HG03060 (cell line): ENCODE measurements around the gene ABCA4.

Experiments used
- ATAC-seq: cut with Tn5 transposase; IDR thresholded peaks from one replicate; pipeline ENCODE4 v1.9.1; 2021; ENCODE audit warnings: low read depth, moderate number of reproducible peaks; ENCODE audit not compliant: unreplicated experiment

The ABCA4 gene

GRCh38 chr1:94105581-94105952 is 15.4 kb downstream of the ABCA4 start:
- no peak for ATAC-seq

GRCh38 chr1:94104776-94105580 is 16.0 kb downstream of the ABCA4 start:
- no peak for ATAC-seq

GRCh38 chr1:94104127-94104684 is 16.7 kb downstream of the ABCA4 start:
- no peak for ATAC-seq

- ATAC-seq: no peak
These were observed 17.3 kb downstream of the ABCA4 start for GRCh38 chr1:94103608-94104007.

- no peak for ATAC-seq
These were observed 19.1 kb downstream of the ABCA4 start for GRCh38 chr1:94101613-94102525.

- ATAC-seq: no peak
These were observed 19.9 kb downstream of the ABCA4 start for GRCh38 chr1:94100785-94101612.

GRCh38 chr1:94100129-94100784 is 20.7 kb downstream of the ABCA4 start:
- no peak for ATAC-seq

GRCh38 chr1:94099303-94099702 is 21.6 kb downstream of the ABCA4 start:
- ATAC-seq: no peak

- ATAC-seq: no peak
These were observed 22.3 kb downstream of the ABCA4 start for GRCh38 chr1:94098585-94099111.

GRCh38 chr1:94096797-94097549 is 24.0 kb downstream of the ABCA4 start:
- ATAC-seq: no peak

- ATAC-seq: no peak
These were observed 25.0 kb downstream of the ABCA4 start for GRCh38 chr1:94095744-94096469.

- ATAC-seq: no peak
These were observed 25.8 kb downstream of the ABCA4 start for GRCh38 chr1:94095112-94095637.

GRCh38 chr1:94094469-94095111 is 26.4 kb downstream of the ABCA4 start:
- no peak for ATAC-seq

GRCh38 chr1:94093996-94094395 is 27.0 kb downstream of the ABCA4 start:
- no peak for ATAC-seq

- ATAC-seq: no peak
These were observed 27.6 kb downstream of the ABCA4 start for GRCh38 chr1:94093396-94093795.

- ATAC-seq: no peak
These were observed 28.7 kb downstream of the ABCA4 start for GRCh38 chr1:94092210-94092613.

- ATAC-seq: no peak
These were observed 30.2 kb downstream of the ABCA4 start for GRCh38 chr1:94090761-94091160.

GRCh38 chr1:94087193-94087592 is 33.8 kb downstream of the ABCA4 start:
- no peak for ATAC-seq
